ENCODE results near the gene KSR1. TPM values are rescaled to one million over a fixed set of nuclear protein-coding genes. Genes with fewer than 3 reads are reported as not detected.
"Not testable (repeated sequence)": the region's sequence is repeated elsewhere in the genome, so short reads cannot be mapped to it uniquely, and the experiment has no call there.

Gene KSR1
- total RNA-seq, 1 donor from 2014 or later, result 9.5 TPM

GRCh38 chr17:27665549-27665948 lies 209.3 kb downstream of the KSR1 start:
- ATAC-seq (no peak), DNase-seq (ENCODE audit: missing footprints) (no peak)
- intact Hi-C loops (cut with DNase I), result no loop called here

- DNase-seq (ENCODE audit: missing footprints); ATAC-seq; intact Hi-C loops (cut with DNase I): not testable (repeated sequence)
Observed at GRCh38 chr17:27666270-27666669, 210.0 kb downstream of the KSR1 start.

GRCh38 chr17:27666831-27667560 lies 210.7 kb downstream of the KSR1 start:
- no peak for ATAC-seq
- intact Hi-C loops (cut with DNase I), result no loop called here

GRCh38 chr17:27667656-27668487 lies 211.6 kb downstream of the KSR1 start:
- DNase-seq (ENCODE audit: missing footprints) (no peak), ATAC-seq (no peak)
- intact Hi-C loops (cut with DNase I), result no loop called here

More at GRCh38 chr17:27666831-27667560, 210.7 kb downstream of the KSR1 start:
- DNase-seq (ENCODE audit: missing footprints), result no peak

GRCh38 chr17:27668488-27668823 lies 212.2 kb downstream of the KSR1 start:
- ATAC-seq (no peak), DNase-seq (ENCODE audit: missing footprints) (no peak)
- intact Hi-C loops (cut with DNase I), result no loop called here

- intact Hi-C loops (cut with DNase I), result no loop called here
- ATAC-seq, result no peak
- no peak for DNase-seq (ENCODE audit: missing footprints)
Observed at GRCh38 chr17:27669136-27669535, 212.9 kb downstream of the KSR1 start.

GRCh38 chr17:27669850-27670249 lies 213.6 kb downstream of the KSR1 start:
- no peak for DNase-seq (ENCODE audit: missing footprints)
- intact Hi-C loops (cut with DNase I), result no loop called here
- ATAC-seq, result no peak

- ATAC-seq (no peak), DNase-seq (ENCODE audit: missing footprints) (no peak)
- intact Hi-C loops (cut with DNase I), result no loop called here
Observed at GRCh38 chr17:27670791-27671590, 214.7 kb downstream of the KSR1 start.

- no peak for DNase-seq (ENCODE audit: missing footprints)
- no peak for ATAC-seq
- intact Hi-C loops (cut with DNase I), result no loop called here
Observed at GRCh38 chr17:27671591-27671910, 215.3 kb downstream of the KSR1 start.

- DNase-seq (ENCODE audit: missing footprints); intact Hi-C loops (cut with DNase I); ATAC-seq: not testable (repeated sequence)
Observed at GRCh38 chr17:27671977-27672480, 215.8 kb downstream of the KSR1 start.

- DNase-seq (ENCODE audit: missing footprints), result no peak
- intact Hi-C loops (cut with DNase I), result no loop called here
- ATAC-seq, result no peak
Observed at GRCh38 chr17:27674335-27674734, 218.1 kb downstream of the KSR1 start.

Other genes starting within 250 kb of the KSR1 start
- gene WSB1, start 162.3 kb upstream of the KSR1 start, total RNA-seq, result 48.7 TPM
- 18.2 TPM for gene LGALS9, start 174.7 kb downstream of the KSR1 start, total RNA-seq